IPS-18c (cell line): Measurements from ENCODE around the gene VPS9D1.

Source experiments
- H3K4me3 ChIP-seq: 2 replicates; pipeline ENCODE4 v1.7.0; 2013; ENCODE audit warnings: low read depth, mild to moderate bottlenecking, low read length, moderate library complexity; ENCODE audit not compliant: insufficient read depth
- H3K9me3 ChIP-seq: one replicate; pipeline ENCODE4 v1.6.1; 2013; ENCODE audit warnings: mild to moderate bottlenecking, low read length, moderate library complexity; ENCODE audit not compliant: control insufficient read depth, insufficient read depth

Gene VPS9D1

DNA sequence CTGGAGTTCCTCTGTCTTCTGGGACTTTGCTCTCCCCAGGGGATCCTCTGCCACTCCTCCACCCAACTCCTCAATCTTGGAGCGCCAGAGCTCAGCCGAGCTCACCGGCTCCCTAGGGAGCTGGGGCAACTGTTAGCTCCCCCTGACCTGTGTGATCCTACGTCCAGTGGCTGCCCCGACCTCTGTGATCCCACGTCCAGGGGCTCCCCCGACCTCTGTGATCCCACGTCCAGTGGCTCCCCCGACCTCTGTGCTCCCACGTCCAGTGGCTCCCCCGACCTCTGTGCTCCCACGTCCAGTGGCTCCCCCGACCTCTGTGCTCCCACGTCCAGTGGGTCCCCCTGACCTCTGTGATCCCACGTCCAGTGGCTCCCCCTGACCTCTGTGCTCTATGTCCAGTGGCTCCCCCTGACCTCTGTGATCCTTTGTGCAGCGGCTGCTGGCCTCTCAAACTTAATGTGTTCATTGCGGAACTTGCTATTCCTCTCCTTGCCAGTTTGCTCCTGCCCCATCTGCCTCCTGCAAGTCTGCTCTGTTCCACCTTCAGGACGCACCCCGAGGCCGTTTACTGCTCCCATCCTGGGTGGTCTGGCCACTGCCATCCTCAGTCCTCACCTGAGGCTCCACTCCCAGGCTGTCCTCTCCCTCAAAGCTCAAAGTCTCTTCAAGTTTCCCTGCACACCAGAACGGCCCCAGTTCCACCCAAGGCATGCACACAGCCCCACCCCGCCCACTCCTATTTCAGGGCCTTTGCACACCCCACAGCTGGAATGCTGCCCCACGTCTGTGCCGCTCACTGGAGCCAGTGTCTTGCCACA lies 2.8 kb downstream of the VPS9D1 start:
- Histone ChIP-seq H3K4me3 (no peak overlapping the region), H3K9me3 (no peaks in the 10 kb centered on the region)

DNA sequence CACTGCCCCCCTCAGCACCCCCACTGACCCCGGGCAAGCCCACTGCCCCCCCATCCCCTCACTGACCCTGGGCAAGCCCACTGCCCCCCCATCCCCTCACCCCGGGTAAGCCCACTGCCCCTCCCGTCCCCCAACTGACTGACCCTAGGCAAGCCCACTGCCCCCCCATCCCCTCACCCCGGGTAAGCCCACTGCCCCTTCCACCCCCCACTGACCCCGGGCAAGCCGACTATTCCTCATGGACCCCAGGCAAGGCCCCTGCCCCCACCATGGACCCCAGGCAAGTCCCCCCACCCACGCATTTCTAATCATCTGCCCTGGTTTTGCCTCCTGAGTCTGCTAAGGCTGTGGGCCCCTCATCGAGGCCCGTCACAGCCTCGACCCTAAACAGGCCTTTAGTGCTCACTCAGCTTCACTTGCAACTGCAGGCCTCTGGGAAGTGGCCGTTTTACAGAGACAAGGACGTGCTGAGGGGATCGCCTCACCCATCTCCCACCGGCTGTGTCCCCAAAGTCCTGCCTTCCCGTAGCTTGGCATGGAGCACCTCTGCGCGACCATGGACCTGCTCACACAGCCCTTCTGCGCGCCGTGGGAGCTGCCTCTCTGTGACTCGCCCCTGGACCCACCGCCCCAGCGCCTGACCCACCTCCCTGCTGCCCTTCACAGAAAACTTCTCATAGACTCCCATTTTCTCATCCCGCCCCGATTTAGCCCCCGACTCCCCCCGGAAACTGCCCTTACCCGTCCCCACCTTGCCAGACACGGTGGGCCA lies 3.6 kb downstream of the VPS9D1 start:
- H3K9me3 ChIP-seq = no peaks in the 10 kb centered on the region
- no peak overlapping the region for H3K4me3 ChIP-seq

DNA sequence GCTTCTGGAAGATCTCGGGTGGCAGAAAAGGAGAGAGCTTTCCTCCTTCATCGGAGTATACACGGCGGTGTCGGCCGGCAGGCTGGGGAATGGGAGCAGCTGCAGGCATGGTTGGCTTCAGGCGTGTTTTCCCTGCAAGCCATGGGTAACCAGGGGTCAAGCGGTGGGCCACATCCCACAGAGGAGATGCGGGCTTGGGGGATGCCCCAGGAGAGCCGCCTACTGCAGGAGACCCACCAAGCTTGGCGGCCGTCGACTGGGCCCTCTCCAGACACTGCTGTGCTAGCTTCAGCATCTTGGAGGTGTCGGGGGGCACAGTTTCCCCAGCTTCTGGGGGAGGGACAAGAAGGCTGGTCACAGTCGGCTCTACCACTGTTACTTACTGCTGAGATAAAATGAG lies 4.2 kb downstream of the VPS9D1 start:
- H3K4me3 ChIP-seq = no peak overlapping the region
- no peaks in the 10 kb centered on the region for H3K9me3 ChIP-seq

- H3K4me3 ChIP-seq = peak overlapping the region; percentile 92
- H3K9me3 ChIP-seq = no peaks in the 10 kb centered on the region
These were observed 8.4 kb downstream of the VPS9D1 start for GRCh38 chr16:89712274-89712781.

DNA sequence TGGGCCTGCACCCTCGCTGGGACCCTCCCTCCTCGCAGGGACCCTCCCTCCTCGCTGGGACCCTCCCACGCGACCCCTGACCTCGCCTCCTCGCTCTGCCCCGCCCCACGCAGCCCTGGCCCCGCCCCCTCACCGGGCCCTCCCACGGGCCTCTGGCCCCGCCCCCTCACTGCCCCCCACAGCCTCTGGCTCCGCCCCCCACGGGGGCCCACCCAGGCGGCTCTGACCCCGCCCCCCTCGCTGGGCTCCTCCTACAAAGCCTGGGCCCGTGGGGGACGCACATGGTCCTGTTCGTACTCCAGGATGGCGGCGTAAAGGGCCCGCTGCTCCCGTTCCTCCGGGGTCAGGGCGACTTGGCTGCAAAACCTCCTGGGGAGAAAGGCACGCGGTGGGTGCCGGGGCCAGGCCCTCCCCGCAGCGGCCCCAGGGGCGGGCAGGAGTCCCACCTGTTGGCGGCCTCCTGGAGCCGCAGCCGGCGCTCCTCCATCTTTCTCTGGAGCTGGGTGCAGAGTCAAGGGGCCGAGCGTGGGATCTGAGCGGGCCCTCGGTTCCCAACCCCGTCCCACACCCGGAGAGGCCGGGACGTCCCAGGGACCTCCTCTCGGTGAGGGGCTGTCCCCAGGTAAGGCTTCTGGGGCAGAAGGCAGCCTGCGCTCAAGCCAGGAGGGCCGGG lies 9.0 kb downstream of the VPS9D1 start:
- peak overlapping the region; percentile 92 for H3K4me3 ChIP-seq
- no peaks in the 10 kb centered on the region for H3K9me3 ChIP-seq

GRCh38 chr16:89710709-89711564 lies 9.8 kb downstream of the VPS9D1 start:
- Histone ChIP-seq H3K4me3 (peak overlapping the region; percentile 24; the same call in 1 of the 2 replicates), H3K9me3 (no peaks in the 10 kb centered on the region)

DNA sequence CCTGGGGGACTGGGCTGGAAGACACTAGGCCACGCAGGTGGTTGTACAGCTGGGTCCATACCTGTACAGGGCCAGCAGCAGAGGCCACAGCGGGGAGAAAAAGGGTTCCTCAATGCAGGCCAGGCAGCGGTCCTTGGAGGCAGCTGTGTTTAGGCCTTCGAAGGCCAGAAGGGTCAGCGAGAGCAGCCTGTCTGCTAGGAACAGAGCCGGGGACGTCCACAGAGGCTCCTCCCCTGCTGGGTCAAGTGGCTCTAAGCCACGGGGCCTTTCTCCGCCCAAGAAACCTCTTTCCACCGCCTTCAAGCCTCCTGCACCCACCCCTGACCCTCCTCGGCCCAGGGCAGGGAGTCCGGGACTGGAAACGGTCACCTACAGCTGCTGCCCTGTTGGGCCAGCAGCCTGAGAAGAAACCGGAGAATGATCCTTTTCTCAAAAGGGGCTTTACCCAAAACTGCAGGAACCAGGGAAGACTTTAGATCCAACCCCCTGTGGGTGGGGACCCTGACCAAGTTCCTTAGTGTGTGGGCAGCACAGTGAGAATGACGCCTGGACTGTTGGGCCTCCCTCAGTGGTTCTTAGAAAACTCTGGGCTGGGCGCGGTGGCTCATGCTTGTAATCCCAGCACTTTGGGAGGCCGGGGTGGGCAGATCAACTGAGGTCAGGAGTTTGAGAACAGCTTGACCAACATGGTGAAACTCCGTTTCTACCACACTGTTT lies 10.8 kb downstream of the VPS9D1 start:
- H3K9me3 ChIP-seq = no peaks in the 10 kb centered on the region

GRCh38 chr16:89709166-89709565 lies 11.5 kb downstream of the VPS9D1 start:
- Histone ChIP-seq H3K4me3 (no peak overlapping the region; the same call in 1 of the 2 replicates), H3K9me3 (no peaks in the 10 kb centered on the region)

More for the DNA sequence above, 10.8 kb downstream of the VPS9D1 start:
- H3K4me3 ChIP-seq = no peak overlapping the region

GRCh38 chr16:89708481-89708931 lies 12.2 kb downstream of the VPS9D1 start:
- no peaks in the 10 kb centered on the region for H3K9me3 ChIP-seq
- H3K4me3 ChIP-seq = no peak overlapping the region

- no peaks in the 10 kb centered on the region for H3K9me3 ChIP-seq
- no peak overlapping the region for H3K4me3 ChIP-seq
These were observed 13.0 kb downstream of the VPS9D1 start for GRCh38 chr16:89707695-89708094.

- no peaks in the 10 kb centered on the region for H3K9me3 ChIP-seq
- H3K4me3 ChIP-seq = no peak overlapping the region
These were observed 14.0 kb downstream of the VPS9D1 start for GRCh38 chr16:89706518-89707260.

DNA sequence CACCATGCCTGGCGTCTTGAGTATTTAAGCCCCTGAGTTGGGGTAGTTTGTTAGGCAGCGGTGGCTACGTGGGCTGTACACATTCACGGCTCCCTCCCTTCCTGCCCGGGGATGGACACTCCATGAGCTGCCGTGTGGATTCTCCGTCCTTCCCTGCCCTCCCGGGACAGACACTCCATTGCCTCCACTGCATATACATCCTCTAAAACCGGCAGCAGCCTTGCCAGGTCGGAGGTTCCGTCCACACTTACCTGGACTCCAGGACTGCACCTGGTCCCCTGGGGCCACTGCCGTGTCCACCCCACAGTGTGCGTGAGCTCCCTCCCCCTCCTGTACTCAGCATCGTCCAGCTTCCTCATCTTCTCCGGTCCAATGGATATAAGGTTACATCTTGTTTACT lies 15.7 kb downstream of the VPS9D1 start:
- no peaks in the 10 kb centered on the region for H3K9me3 ChIP-seq
- H3K4me3 ChIP-seq = no peak overlapping the region

DNA sequence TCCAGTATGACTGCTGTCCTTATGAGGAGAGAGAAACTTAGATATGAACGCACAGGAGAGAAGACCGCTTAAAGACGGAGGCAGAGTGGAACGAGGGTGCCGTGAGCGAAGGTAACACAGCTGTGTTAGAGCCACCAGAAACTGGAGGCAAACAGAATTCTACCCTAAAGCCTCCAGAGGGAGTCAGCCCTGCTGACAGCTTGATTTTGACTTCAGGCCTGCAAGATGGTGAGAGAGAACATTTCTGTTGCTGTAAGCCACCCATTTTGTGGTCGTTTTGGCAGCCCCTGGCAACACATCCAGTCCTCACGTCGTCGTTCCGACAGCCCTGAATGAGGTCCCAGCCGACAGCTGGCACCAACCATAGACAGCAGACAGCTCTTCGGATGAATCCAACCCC lies 16.4 kb downstream of the VPS9D1 start:
- Histone ChIP-seq H3K4me3 (no peak overlapping the region), H3K9me3 (no peaks in the 10 kb centered on the region)

GRCh38 chr16:89701425-89702406 lies 19.0 kb downstream of the VPS9D1 start, which contains the start of gene SPATA2L:
Gene SPATA2L (minus strand): TSS chr16:89701705. CDS start chr16:89701232, 473 bp downstream.
- peak within 1 kb of the TSS; percentile 91 for H3K4me3 ChIP-seq
- no peaks in the 10 kb centered on the region for H3K9me3 ChIP-seq
